Sigmoid colon (tissue), 7 donors: ENCODE results near the gene FPR1. TPM values are rescaled to one million over a fixed set of nuclear protein-coding genes. Genes with fewer than 3 reads are reported as not detected.

Experiments
- DNase-seq: peaks from one replicate; pipeline ENCODE4 v3.0.0-alpha.2; 2019
- H3K27ac ChIP-seq, 4 donors: fragments of 200-600 bp; sonication (generic); one replicate each; pipeline ENCODE4 v1.5.1; 2016 to 2019; ENCODE audit warnings: mild to moderate bottlenecking in 1 of 4
- H3K27me3 ChIP-seq, 3 donors: fragments of 200-600 bp; sonication (generic); one replicate each; pipeline ENCODE4 v1.5.1; 2019; ENCODE audit warnings: mild to moderate bottlenecking in 1 of 3
- H3K36me3 ChIP-seq, 4 donors: fragments of 200-600 bp; sonication (generic); one replicate each; pipeline ENCODE4 v1.5.1; 2016 to 2019
- H3K4me1 ChIP-seq, 4 donors: fragments of 200-600 bp; sonication (generic); one replicate each; pipeline ENCODE4 v1.5.1; 2017 to 2019
- H3K4me3 ChIP-seq, 4 donors: fragments of 200-600 bp; sonication (generic); one replicate each; pipeline ENCODE4 v1.5.1; 2017 to 2019; ENCODE audit warnings: mild to moderate bottlenecking in 2 of 4, moderate library complexity in 1 of 4
- H3K9me3 ChIP-seq, 4 donors: fragments of 200-600 bp in 3 of 4; sonication (generic) in 3 of 4; one replicate each; pipeline versions ENCODE4 v1.5.1 to v1.6.1; 2013 to 2019
- CTCF ChIP-seq, 4 experiments: fragments of 450-650 bp in 3 of 4; fragments of 200-600 bp in 1 of 4; IDR thresholded peaks; one replicate each; pipeline ENCODE4 v1.5.1; 2016 to 2019; ENCODE audit warnings: antibody characterized with exemption in 4 of 4, mild to moderate bottlenecking in 3 of 4, moderate library complexity in 2 of 4
- EP300 ChIP-seq, 4 donors: sonication (generic); formaldehyde crosslinking; IDR thresholded peaks; one replicate each; pipeline ENCODE4 v1.6.1; 2017; ENCODE audit warnings: antibody characterized with exemption in 4 of 4
- POLR2A ChIP-seq, 2 donors: fragments of 450-650 bp; IDR thresholded peaks; one replicate each; pipeline ENCODE4 v1.6.1; 2016; ENCODE audit warnings: antibody characterized with exemption in 2 of 2, mild to moderate bottlenecking in 2 of 2, moderate library complexity in 2 of 2
- POLR2AphosphoS5 ChIP-seq, 4 donors: sonication (generic); formaldehyde crosslinking; IDR thresholded peaks; one replicate each; pipeline ENCODE4 v1.6.1; 2017; ENCODE audit warnings: antibody characterized with exemption in 4 of 4
- WGBS, 2 donors: extraction: QIAGEN DNeasy Blood & Tissue Kit; methylation state at CpG; one replicate each; pipeline ENCODE4 v1.1.7; 2013; 5-methylcytosine and 5-hydroxymethylcytosine counted together
- intact Hi-C: fragments of 100-400 bp; cut with DNase I; formaldehyde crosslinking; loops from one replicate; pipeline ENCODE4 v1.15.1; 2023
- polyA plus RNA-seq, 3 donors: library from polyadenylated mRNA; stranded (reverse); fragments of 200-250 nt; gene quantifications; one replicate each; pipeline ENCODE4 v1.2.3, GENCODE V29; 2013
- total RNA-seq, 4 donors: library from RNA; depleted of rRNA; stranded (reverse); fragments of >200 nt; gene quantifications; one replicate each; pipeline ENCODE4 v1.1.0, GENCODE V29; 2016
- donor health status: healthy with polysubstance abuse.
- donor health status: Bipolar disorder and iron deficiency.
- donor health status: healthy.

Gene FPR1
- total and polyA plus RNA-seq, 7 donors = 1.2 to 15.9 (median 5.0) TPM

DNA sequence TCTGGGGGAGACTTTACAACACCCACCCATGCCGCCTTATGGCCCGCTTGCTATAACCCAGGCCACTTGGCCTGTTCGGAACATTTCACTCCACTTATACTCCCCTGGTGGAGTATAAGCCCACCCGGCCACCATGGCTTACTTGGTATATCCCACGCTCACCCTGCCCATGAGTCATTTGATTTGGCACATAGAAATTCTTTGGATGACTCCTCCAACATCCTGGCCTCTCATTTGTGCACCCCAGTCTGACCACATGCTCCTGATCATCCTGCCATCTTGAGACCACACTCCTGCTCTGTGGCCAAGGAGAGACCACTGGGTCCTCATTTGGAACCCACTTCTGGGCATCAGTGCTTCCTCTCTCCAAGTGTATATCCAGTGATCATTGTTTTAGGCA, 53.4 kb downstream of the FPR1 start:
- 91 to 97% methylated on average over 5 of the region's 5 CpGs for WGBS, 2 donors
- Histone ChIP-seq H3K27ac (no peak overlapping the region), H3K36me3 (peaks cover 7 to 57% (median 37%) of the 10 kb centered on the region in 4 donors), H3K4me1 (peaks cover 0 to 43% (median 32%) of the 10 kb centered on the region in 4 donors), H3K4me3 (no peak overlapping the region), H3K9me3 (no peaks in the 10 kb centered on the region), H3K27me3 (no peaks in the 10 kb centered on the region)
- DNase-seq = no peak
- intact Hi-C loops = no loop called here
- TF ChIP-seq POLR2AphosphoS5 (IDR thresholded peaks at IDR 0.05) (no peak), CTCF (IDR thresholded peaks at IDR 0.05) (no peak), POLR2A (IDR thresholded peaks at IDR 0.05) (no peak), EP300 (IDR thresholded peaks at IDR 0.05) (no peak)

- Histone ChIP-seq H3K9me3 (no peaks in the 10 kb centered on the region), H3K4me1 (peaks cover 0 to 43% (median 32%) of the 10 kb centered on the region in 4 donors), H3K36me3 (peaks cover 7 to 57% (median 38%) of the 10 kb centered on the region in 4 donors), H3K27me3 (no peaks in the 10 kb centered on the region), H3K4me3 (no peak overlapping the region), H3K27ac (no peak overlapping the region)
- no peak for DNase-seq
- TF ChIP-seq POLR2A (IDR thresholded peaks at IDR 0.05) (no peak), CTCF (IDR thresholded peaks at IDR 0.05) (no peak), POLR2AphosphoS5 (IDR thresholded peaks at IDR 0.05) (no peak), EP300 (IDR thresholded peaks at IDR 0.05) (no peak)
- intact Hi-C loops = no loop called here
- WGBS, 2 donors = 83 to 87% methylated on average over 9 of the region's 9 CpGs
These were observed 54.4 kb downstream of the FPR1 start for GRCh38 chr19:51697169-51697776.

- no peak for TF ChIP-seq CTCF (IDR thresholded peaks at IDR 0.05)
- no peak for TF ChIP-seq POLR2AphosphoS5 (IDR thresholded peaks at IDR 0.05)
- no peak for TF ChIP-seq EP300 (IDR thresholded peaks at IDR 0.05)
- no peak for TF ChIP-seq POLR2A (IDR thresholded peaks at IDR 0.05)
- WGBS, 2 donors = 86 to 89% methylated on average over 3 of the region's 3 CpGs
- H3K27me3 ChIP-seq = no peaks in the 10 kb centered on the region
- DNase-seq = no peak
- peaks cover 7 to 57% (median 38%) of the 10 kb centered on the region in 4 donors for H3K36me3 ChIP-seq
- intact Hi-C loops = no loop called here
- no peak overlapping the region for H3K27ac ChIP-seq
- no peaks in the 10 kb centered on the region for H3K9me3 ChIP-seq
- peaks cover 0 to 44% (median 34%) of the 10 kb centered on the region in 4 donors for H3K4me1 ChIP-seq
- no peak overlapping the region for H3K4me3 ChIP-seq
These were observed 55.1 kb downstream of the FPR1 start for GRCh38 chr19:51696606-51697005.

Other genes with a start within 250 kb of the FPR1 start
- gene SIGLEC6, start 220.2 kb downstream of the FPR1 start, total RNA-seq = 1 to 10 TPM in 2 of 4 donors, under 1 TPM in 2; 0.55 to 2.1 (median 1.4) TPM
- gene SIGLEC6, start 220.2 kb downstream of the FPR1 start, polyA plus RNA-seq = under 1 TPM in 1 of 3 donors, not detected in 2; 0.64 TPM
- 1 to 10 TPM; 3.3 to 5.8 (median 5.2) TPM for gene ZNF175, start 180.6 kb downstream of the FPR1 start, total RNA-seq
- 1 to 10 TPM; 1.4 to 3.6 (median 3.6) TPM for gene ZNF175, start 180.6 kb downstream of the FPR1 start, polyA plus RNA-seq
- gene SIGLEC5, start 121.5 kb downstream of the FPR1 start, total RNA-seq = under 1 TPM; 0.36 to 0.68 (median 0.52) TPM
- gene SIGLEC5, start 121.5 kb downstream of the FPR1 start, polyA plus RNA-seq = not detected
- 1 to 10 TPM in 2 of 4 donors, under 1 TPM in 1, not detected in 1; 0.55 to 6.1 (median 5.6) TPM for gene SIGLEC14, start 105.1 kb downstream of the FPR1 start, total RNA-seq
- gene SIGLEC14, start 105.1 kb downstream of the FPR1 start, polyA plus RNA-seq = 10 to 100 TPM in 1 of 3 donors, 1 to 10 TPM in 2; 1.2 to 10.2 (median 5.3) TPM
- 10 to 100 TPM; 19.9 to 45.7 (median 29.1) TPM for gene SPACA6, start 58.5 kb downstream of the FPR1 start, total RNA-seq
- 1 to 10 TPM in 2 of 3 donors, not detected in 1; 3.0 to 4.8 TPM for gene SPACA6, start 58.5 kb downstream of the FPR1 start, polyA plus RNA-seq
- gene HAS1, start 27.9 kb downstream of the FPR1 start, total RNA-seq = 1 to 10 TPM in 1 of 4 donors, under 1 TPM in 2, not detected in 1; 0.49 to 3.1 (median 0.83) TPM
- gene HAS1, start 27.9 kb downstream of the FPR1 start, polyA plus RNA-seq = 1 to 10 TPM in 1 of 3 donors, under 1 TPM in 2; 0.17 to 1.2 (median 0.46) TPM
- gene FPR2, start 9.3 kb upstream of the FPR1 start, total RNA-seq = 1 to 10 TPM in 2 of 4 donors, under 1 TPM in 1, not detected in 1; 0.36 to 3.7 (median 1.2) TPM
- 1 to 10 TPM in 2 of 3 donors, under 1 TPM in 1; 0.60 to 2.3 (median 1.4) TPM for gene FPR2, start 9.3 kb upstream of the FPR1 start, polyA plus RNA-seq
- 1 to 10 TPM; 1.6 to 6.7 (median 3.3) TPM for gene FPR3, start 43.3 kb upstream of the FPR1 start, total RNA-seq
- gene FPR3, start 43.3 kb upstream of the FPR1 start, polyA plus RNA-seq = 10 to 100 TPM in 1 of 3 donors, 1 to 10 TPM in 2; 3.6 to 25.9 (median 6.1) TPM
- 10 to 100 TPM; 21.7 to 28.0 (median 23.4) TPM for gene ZNF577, start 136.1 kb upstream of the FPR1 start, total RNA-seq
- gene ZNF577, start 136.1 kb upstream of the FPR1 start, polyA plus RNA-seq = 1 to 10 TPM; 2.8 to 9.6 (median 6.6) TPM
- gene ZNF649, start 153.1 kb upstream of the FPR1 start, total RNA-seq = 10 to 100 TPM; 10.5 to 14.6 (median 12.1) TPM
- 1 to 10 TPM; 2.3 to 5.1 (median 2.4) TPM for gene ZNF649, start 153.1 kb upstream of the FPR1 start, polyA plus RNA-seq
- gene ZNF613, start 175.6 kb upstream of the FPR1 start, total RNA-seq = 1 to 10 TPM; 2.4 to 8.1 (median 5.9) TPM
- gene ZNF613, start 175.6 kb upstream of the FPR1 start, polyA plus RNA-seq = 1 to 10 TPM; 2.8 to 7.8 (median 3.0) TPM
- gene ZNF350, start 235.0 kb upstream of the FPR1 start, total RNA-seq = 10 to 100 TPM; 11.0 to 19.7 (median 14.9) TPM
- 10 to 100 TPM in 1 of 3 donors, 1 to 10 TPM in 2; 6.6 to 13.2 (median 9.5) TPM for gene ZNF350, start 235.0 kb upstream of the FPR1 start, polyA plus RNA-seq